Ramos (cell line): ENCODE results near the gene PDE4D.

ENCODE experiments used
- in situ Hi-C: fragments of 300-500 bp; cut with MboI; formaldehyde crosslinking; loops from one replicate; pipeline ENCODE4 v1.14.3; 2022; ENCODE audit warnings: low sequenced_read_pairs; ENCODE audit not compliant: unreplicated experiment

Gene PDE4D

DNA sequence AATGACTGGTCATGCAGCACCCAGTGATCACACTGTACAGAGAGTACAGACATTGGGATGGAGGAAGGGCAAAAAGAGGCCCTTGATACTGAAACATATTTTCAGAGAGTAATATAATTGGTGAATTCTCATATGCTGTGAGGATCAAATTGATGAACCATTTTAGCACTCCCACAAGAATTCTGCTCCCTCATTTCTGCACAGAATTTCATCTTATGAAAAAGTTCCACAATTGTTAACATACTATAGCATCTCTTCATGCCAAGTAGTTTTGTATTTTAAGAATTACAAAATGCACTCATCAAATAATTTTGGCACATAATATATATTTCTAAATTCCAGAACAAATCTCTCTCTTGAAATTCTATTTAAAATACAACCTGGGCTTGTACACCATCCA lies 351.2 kb downstream of the PDE4D start:
- in situ Hi-C loops, result no loop called here

DNA sequence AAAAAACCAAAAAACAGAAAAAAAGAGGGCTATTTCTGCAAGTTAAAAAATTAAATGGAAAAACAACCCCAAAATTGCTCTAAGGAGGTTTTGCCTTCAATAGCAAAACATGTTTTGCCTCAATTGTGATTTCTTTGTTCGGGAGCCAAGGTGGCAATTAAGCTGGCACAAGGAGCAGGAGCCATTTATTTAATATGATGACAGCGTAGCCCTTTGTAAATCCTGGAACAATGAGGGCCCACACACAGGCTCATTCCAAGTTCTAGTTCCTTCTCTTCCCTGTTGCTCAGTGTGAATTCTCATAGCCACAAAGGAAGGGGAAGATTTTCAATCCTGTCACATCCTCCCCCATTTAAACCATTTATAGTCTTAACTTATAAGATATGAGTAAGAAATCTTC lies 353.2 kb downstream of the PDE4D start:
- in situ Hi-C loops, result no loop called here

DNA sequence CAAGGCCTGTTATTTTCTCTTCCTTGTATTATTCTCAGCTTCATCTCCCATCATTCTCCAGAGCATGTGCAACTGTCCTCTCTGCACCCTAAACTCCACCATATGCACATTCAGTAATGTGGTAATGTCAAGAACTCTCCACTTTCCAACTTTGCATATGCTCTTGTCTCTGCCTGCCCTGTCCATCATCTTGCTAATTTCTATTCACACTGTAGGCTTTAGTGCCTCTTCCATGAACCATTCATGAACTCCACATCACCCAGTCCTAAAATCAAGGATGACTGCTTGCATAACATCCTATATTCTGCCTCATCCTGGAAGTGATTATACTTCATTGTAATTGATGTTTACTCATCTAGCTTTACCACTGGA lies 354.8 kb downstream of the PDE4D start:
- in situ Hi-C loops, result no loop called here

DNA sequence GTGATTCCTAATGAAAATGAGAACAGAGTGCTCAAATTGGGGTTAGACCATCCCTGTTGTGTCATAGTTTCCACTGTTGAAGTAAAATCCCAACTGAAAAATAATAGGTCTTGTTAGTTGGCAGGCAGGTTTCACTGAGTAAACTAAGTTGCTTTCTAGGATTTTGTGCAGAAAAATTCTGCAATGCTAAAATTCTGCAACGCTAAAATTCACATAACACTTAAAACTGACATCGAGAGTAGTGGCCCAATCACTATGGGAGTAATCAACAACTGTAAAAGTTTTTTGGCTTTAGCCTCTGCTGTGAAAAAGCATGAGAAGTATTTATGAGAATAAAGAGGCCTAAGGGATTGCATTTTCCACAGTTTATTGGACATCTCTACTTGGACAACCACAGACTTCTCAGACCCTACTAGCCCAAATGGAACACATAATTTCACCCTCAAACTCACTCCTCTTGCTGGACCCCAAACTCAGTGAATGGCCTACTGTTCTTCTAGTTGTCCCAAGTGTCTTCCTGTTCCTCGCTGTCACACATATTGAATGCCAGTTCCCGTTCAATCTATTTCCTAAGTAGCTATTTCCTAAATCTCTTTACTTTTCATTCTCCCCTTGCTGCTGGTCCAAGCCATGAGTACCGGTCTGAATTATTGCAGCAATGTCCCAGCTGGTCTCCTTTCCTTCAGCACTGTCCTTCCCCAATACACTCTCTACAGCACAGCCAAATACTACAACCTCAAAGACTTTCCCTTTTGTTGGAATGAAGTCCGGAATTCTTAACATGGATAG lies 355.4 kb downstream of the PDE4D start:
- in situ Hi-C loops, result no loop called here

DNA sequence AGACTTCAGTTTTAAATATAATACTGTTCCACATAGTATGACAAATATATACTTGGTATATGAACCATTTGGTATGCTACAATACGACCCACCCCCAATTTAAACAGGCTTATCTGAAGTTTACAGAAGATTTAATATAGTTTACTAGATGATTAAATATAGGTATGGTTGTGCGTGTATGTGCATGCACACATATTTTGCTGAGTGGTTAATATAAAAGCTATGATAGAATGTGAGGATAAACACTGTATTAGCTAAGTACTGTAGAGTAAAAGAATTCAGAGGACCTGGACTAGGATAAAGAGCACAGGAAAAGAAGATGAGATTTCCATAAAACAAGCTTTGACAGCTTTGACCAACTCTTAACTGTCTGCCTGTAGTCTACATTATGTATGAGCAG lies 356.7 kb downstream of the PDE4D start:
- in situ Hi-C loops, result no loop called here

DNA sequence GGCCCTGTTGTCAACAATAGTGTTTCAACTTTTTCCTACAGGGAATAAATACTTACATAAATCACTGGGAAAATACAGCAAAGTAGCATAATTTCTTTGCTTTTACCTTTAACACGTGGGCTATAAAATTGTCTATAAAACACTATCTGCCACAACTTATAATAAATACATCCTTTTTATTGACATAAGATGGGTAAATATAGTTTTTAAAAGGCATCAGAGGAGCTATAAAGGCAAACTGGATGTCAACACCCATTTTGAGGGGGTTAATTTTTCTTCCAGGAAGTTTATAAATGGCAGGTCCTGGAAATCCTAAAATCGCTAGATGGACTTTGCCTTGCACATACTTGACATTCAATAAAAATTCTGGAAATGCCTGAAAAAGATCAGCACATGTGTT lies 358.0 kb downstream of the PDE4D start:
- in situ Hi-C loops, result no loop called here

DNA sequence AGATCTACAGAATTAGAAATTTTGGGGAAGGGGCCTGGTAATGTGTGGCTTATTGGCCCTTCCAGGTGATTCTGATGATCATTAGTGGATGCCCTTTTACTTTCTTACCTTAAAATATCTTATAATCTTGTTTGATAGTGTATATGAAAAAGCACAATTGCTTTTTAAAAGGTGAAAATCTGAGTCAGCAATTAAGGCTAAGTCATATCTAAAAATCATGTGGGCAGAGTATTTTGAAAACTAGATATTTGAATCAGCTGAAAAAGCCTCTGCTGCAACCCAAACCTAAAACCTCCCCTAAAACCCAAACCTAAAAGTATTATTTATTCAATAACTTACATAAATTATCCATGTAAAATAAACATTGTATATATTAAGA lies 359.8 kb downstream of the PDE4D start:
- in situ Hi-C loops, result no loop called here

DNA sequence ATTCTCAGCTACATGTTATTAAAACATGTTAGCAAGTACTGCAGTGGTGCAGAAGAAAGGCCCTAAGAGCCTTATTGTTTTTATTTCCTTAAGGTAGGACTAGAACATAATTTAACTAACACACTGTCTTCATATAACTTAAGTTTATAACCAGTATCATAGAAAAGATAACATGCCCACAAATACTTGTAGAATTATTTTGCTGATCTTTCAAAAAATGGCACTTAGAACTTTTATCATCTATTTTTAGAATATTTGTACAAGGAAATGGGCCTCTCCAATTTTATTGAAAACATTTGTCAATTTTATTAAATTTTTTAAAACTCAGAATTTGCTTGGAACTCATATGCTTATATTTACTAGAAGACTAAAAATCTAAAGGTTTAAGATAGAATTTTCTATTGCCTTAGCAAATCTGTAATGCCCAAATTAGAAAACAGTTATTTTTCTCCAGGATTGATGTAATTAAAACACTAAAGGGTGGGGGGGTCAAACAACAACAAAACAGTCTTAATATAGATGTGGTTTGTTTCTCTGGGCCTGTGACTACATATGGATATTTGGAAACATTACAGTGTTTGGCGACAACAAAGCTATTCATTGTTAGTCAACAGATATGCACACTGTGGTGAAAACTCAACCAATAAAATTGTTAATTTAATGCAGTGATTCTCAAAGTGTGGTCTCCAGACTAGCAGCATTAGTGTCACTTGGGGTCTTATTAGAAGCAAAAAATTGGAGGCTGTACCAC lies 360.4 kb downstream of the PDE4D start:
- in situ Hi-C loops, result no loop called here

DNA sequence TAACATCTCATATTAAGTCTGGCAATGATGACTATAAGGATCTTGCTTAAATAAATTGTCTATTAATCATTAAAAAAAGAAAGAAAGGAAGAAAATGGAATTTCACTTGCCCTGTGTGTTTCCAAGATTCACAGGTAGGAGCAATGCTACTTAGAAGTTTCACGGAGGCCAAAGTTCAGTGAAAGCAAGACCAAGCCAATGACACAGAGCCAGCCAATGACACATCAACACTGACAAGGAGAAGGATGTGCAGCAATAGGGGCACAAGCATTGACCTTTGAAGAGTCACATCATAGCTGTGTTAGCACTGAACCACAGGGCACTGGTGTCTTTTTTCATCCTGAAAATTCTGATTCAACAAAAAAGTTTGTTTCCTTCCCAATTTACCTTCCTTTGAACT lies 364.3 kb downstream of the PDE4D start:
- in situ Hi-C loops, result no loop called here

DNA sequence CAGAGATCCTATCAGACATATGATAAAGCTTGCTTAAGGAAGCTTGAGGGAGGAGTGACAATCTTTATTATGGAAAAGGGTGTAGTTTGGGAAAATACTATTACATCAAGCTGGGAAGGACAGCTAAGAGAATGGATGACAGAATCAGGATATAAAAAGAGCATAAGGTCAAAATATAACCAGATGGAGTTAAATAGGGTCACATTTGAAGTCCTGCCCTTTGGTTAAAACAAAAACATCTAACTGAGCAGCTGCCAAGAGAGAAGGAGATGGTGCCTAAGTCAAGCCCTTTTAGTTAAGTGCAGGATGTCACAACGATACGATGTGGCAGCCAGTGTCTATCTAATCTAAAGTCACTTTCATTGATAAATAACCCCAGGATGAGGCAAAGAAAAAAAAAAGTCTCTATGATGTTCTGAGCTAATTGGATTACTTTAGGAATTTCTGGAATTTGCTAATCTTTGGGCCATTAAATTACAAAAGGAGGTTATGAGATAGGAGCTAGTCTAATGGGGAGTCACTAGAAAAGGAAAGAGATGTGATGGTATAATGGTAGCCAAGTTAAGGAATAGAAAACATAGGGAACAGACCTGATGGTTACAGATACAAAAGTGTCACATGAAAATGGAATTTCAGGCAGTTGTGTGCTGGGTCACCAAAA lies 365.2 kb downstream of the PDE4D start:
- in situ Hi-C loops, result no loop called here

DNA sequence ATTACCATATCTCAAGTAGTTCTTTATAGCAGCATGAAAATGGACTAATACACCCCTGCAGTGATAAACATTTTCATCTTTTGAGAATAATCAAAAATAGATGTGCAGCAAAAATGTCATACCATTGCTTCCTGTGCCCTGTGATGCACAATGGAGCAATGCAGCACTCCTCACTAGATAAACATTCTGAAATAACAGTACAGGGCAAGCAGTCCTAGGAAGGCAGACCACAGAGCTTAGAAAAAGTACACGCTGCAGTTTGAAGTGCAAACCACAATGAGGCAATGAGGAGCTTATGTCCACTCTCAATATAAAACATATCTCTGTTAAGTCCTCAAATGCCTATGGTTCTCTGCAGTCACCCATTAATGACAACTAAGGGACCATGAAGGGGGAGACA lies 367.6 kb downstream of the PDE4D start:
- in situ Hi-C loops, result no loop called here

DNA sequence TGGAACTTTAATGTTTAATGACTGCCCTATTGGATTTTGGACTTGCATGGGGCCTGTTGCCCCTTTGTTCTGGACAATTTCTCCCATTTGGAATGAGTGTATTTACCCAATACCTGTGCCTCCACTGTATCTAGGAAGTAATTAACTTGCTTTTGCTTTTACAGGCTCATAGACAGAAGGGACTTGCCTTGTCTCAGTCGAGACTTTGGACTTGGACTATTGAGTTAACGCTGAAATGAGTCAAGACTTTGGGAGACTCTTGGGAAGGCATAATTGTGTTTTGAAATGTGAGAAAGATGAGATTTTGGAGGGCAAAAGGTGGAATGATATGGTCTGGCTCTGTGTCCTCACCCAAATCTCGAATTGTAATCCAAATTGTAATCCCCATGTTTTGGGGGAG lies 368.2 kb downstream of the PDE4D start:
- in situ Hi-C loops, result no loop called here

DNA sequence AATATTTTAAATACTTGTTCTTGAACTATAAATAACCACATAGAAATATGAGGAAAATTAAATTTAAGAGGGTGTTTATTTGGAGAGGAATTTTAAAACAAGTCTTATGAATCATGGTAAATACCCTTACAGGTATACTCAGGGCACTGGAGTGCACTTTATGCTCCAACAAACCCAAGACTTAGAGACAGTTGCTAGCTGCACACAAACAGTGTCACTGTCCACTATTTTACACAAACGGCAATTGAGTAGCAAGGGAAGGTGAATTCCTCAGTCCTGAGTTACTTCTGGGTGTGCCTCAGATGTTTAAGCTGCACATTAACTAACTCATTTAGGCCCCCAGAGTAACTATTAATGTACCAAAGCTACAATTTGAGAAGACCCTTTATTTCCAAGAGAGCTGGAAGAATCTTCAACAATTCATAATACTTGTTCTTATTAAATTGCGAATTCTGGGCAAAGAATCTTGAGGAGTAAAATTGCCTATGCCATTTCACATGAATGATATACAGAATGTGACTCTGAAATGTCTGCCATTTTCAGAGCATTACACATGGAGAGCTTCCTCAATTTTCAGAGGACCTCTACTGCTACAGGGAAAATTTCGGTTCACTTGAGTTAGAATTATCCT lies 371.2 kb downstream of the PDE4D start:
- in situ Hi-C loops, result no loop called here

DNA sequence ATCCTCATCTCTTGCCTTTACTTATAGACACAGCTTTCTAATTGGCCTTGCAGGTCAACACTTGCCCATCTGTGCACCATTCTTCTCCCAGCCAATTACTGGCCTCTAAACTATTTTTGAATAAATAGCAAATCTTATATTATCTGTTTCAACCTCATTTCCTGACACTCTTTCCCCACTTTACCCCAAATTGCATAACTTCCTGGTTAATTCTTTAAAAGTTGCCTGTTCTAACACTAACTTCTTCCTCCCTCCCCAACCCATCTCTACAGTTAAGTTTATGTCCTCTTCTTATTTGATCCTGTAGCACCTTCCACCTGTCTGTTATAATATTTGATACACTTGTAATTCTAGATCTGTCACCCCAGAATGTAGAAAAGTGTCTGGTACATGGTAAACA lies 372.1 kb downstream of the PDE4D start:
- in situ Hi-C loops, result no loop called here

DNA sequence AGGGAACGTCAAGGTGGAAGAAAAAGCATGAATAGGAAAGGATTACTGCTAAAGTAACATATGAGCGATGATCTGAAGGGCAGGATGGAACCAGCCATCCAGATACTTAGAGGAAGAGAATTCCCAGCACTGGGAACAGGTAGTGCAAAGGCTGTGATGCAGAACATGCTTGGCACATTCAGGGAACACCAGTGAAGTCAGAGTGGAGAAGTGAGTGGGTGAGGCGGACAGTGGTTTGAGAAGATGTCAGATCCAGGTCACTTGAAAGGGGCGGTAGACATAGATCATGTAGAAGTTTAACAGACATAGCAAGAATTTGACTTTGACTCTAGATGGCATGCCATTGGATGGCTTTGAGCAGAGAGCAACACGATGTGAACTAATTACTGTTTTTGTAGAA lies 374.2 kb downstream of the PDE4D start:
- in situ Hi-C loops, result no loop called here

DNA sequence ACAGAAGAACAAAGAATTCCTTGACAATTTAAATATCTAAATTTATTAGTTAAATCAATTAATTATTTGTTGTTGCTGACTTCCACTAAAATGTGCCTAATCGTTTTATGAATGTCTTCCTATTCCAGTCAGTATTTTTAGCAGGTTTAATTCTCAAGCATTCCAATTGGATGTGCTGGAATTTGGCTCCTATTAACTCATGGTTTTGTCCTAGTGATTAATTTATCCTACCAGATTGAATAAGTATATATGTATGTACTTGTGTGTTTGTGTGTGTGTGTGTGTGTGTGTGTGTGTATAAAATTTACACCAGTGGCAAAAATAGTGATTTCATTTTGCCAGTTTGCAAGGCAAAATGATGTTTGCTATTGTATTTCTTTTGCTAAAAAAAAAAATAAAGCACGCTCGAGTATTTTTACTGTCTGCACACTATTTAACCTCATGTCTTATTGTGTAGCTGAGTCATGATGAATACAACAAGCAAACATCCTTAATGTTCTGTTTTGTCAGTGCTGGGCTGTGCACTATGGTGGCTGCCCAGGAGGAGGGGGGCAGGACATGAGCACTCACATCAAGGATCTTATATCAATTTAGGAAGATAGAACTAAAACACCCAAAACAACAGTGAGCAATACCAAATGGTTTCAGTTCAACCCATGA lies 375.5 kb downstream of the PDE4D start:
- in situ Hi-C loops, result no loop called here

DNA sequence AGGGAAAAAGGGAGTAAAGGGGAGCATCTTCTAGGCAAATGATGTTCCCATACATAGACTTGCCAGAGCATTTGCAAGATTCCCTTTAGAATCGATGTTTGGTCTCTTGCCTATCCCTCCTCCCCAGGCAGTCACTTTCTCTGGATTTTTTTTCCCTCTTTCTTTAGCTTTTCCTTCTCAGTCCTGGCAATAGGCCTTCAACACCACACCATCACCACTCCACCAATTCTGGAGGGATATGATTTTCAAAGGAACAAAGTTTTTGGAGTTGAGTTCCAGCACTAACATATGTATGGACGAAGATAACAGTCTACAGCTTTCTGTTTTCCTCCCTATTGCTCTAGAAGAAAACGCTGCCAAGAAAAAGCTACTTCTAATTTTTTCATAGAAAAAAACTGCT lies 377.4 kb downstream of the PDE4D start:
- in situ Hi-C loops, result no loop called here

DNA sequence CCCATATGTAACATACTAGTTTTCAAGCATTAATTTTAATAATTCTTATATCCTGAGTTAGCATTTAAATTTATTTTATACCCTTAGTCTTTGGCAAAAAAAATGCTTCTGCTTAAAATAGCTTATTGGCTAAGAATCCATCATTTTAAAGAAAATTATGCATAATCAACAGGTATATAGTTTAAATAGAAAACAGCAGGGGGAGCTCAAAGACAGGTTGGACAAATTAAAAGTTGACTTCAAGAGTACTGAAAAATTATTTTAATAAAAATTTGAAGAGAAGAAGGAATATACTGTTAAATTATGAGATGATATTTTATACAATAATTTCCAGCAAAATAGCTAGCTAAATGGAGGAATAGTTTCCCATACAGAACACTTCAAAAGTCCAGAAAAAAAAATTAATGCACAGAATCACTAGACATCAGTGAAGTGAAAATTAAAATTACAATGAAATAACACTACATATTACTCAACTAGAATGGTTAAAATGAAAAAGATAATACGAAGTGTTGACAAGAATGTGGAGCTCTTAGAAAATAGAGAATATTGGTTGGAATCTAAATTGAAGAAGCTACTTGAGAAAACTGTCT lies 387.1 kb downstream of the PDE4D start:
- in situ Hi-C loops, result no loop called here

DNA sequence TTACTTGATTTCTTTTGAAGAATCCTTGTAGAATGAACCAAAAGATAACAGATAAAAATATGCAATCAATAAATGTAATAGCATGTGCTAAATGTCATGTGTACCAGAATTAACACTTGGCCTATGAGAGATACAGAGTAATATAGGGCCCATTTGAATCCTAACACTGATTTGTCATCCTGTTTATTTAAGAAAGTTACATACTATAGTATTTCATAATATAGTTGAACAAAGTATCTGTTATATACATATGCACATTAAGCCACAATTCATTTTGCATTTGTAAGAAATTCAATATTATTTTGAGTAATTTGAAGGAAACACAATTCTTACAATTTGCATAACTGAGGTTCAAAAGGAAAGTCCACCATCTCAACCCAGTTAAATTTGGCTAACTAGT lies 389.5 kb downstream of the PDE4D start:
- in situ Hi-C loops, result no loop called here

DNA sequence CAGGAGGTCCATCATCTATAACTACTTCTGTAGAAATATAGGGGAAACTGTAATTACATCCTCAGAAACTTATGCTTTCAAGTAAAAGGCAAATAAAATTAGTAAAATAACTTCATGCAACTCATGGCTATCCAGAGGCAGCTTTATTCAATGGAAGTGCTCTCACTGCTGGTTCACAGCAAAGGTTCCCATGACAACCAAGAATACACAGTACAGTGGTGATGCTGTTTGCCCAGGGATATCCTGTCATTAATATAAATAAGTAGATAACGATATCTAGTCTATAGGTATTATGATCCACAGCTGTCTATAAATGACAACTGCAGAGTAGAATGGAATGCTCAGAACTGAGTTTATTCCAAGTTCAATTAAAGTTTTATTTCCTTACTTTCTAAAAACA lies 390.3 kb downstream of the PDE4D start:
- in situ Hi-C loops, result no loop called here
